HAP-1 (cell line): Measurements from ENCODE around the gene PI4K2B.
"Not testable (repeated sequence)": the region's sequence is repeated elsewhere in the genome, so short reads cannot be mapped to it uniquely, and the experiment has no call there.

Source experiments
- DNase-seq, 2 experiments: peaks; one replicate each; pipeline ENCODE4 v3.0.0-alpha.2; 2016 to 2020; ENCODE audit warnings: low spot score in 2 of 2
- H3K27me3 ChIP-seq: fragments of 250-450 bp; sonication (Bioruptor Pico); 2 replicates; pipeline ENCODE4 v1.5.1; 2020; ENCODE audit warnings: low read depth, mild to moderate bottlenecking, moderate library complexity
- H3K36me3 ChIP-seq: fragments of 250-450 bp; sonication (Bioruptor Pico); replicated peaks from 2 replicates; pipeline ENCODE4 v1.5.1; 2020; ENCODE audit warnings: mild to moderate bottlenecking
- H3K4me1 ChIP-seq: fragments of 250-450 bp; sonication (Bioruptor Pico); 2 replicates; pipeline ENCODE4 v1.5.1; 2020; ENCODE audit warnings: mild to moderate bottlenecking
- H3K4me3 ChIP-seq: fragments of 250-450 bp; sonication (Bioruptor Pico); 2 replicates; pipeline ENCODE4 v1.5.1; 2020; ENCODE audit warnings: mild to moderate bottlenecking, moderate library complexity
- H3K9me3 ChIP-seq: fragments of 250-450 bp; sonication (Bioruptor Pico); 2 replicates; pipeline ENCODE4 v1.5.1; 2020; ENCODE audit warnings: mild to moderate bottlenecking, moderate library complexity
- in situ Hi-C: fragments of 300-500 bp; cut with MboI; formaldehyde crosslinking; loops from 3 replicates; pipeline ENCODE4 v1.14.3; 2020; ENCODE audit warnings: low sequenced_read_pairs, inconsistent platforms, mixed read lengths

PI4K2B gene

DNA sequence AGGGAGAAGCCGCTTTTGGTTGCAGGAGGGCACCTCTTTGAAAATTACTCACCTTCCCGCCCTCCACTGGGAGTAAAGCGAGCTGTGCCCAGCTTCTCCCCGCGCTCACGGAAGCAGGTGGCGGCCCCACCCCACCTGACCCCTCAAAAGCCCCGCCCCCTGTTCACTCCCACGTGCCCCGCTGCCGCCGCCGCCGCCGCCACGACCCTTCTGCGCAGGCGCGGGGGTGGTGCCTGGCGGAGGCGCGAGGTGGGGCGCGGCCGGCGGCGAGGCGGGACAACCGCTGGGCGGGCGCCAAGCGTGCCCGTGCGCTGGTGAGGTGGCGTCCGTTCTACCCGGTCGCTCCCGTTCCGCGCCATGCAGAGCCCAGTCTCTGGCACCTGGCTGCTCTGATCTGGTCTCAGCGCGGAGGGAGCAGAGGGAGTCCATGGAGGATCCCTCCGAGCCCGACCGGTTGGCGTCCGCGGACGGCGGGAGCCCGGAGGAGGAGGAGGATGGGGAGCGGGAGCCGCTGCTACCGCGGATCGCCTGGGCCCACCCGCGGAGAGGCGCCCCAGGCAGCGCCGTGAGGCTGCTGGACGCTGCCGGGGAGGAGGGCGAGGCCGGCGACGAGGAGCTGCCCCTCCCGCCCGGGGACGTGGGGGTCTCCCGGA is at the start of gene PI4K2B:
Gene PI4K2B, plus strand, starts transcription at position 297 of the 653 bp plus-strand sequence. Its CDS starts 131 bp downstream, at position 428.
- H3K4me3 ChIP-seq: peak within 1 kb of the TSS; percentile 79
- H3K4me1 ChIP-seq: peaks cover 14% of the 10 kb centered on the region
- no peaks in the 10 kb centered on the region for H3K27me3 ChIP-seq
- H3K36me3 ChIP-seq: peaks cover 5% of the 10 kb centered on the region
- in situ Hi-C loops: no loop called here
- peak; percentile 84 to 94 for DNase-seq
- H3K9me3 ChIP-seq: peaks cover 6% of the 10 kb centered on the region; the same call in 1 of the 2 replicates

DNA sequence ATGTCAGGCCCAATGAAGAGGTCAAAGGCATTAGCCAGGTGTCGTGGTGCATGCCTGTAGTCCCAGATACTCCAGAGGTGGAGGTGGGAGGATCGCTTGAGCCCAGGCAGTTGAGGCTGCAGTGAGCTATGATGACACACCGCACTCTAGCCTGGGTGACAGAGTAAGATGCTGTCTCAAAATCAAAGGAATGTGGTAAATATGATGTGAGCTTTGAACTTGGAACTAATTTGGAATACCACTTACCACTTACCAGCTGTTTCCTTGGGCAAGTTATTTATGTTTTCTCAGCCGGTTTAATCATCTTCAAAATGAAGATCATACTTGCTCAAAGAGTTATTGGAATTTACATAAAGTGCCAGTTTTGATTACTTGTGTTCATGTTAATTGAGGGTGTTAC is 49.8 kb upstream of the PI4K2B start:
- Histone ChIP-seq H3K36me3 (no peaks in the 10 kb centered on the region), H3K9me3 (no peaks in the 10 kb centered on the region), H3K27me3 (no peaks in the 10 kb centered on the region), H3K4me3 (no peak overlapping the region), H3K4me1 (no peaks in the 10 kb centered on the region)
- no peak for DNase-seq
- in situ Hi-C loops: loop anchor here (25.0 kb wide), 1 partner anchor 178 kb away; no protein-coding TSS in a partner anchor

DNA sequence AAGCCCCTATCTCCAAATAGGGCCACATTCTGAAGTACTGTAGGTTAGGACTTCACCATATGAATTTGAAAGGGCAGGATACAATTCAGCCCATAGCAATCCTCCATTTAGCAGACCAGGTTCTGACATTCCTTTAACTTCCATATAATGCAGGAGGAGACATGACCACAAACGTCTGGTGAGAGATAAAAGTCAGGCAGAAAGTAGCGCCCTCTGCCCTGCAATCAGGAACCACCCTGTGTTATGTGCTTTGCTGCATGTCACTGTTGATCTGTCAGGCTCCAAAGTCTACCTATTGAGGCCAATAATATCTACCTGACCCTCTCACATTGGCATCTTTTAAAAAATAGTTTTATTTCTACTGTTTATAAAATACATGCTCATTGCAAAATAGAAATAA is 43.4 kb upstream of the PI4K2B start:
- Histone ChIP-seq H3K36me3 (no peaks in the 10 kb centered on the region), H3K4me3 (no peak overlapping the region), H3K27me3 (no peaks in the 10 kb centered on the region), H3K4me1 (no peaks in the 10 kb centered on the region), H3K9me3 (no peaks in the 10 kb centered on the region)
- DNase-seq: no peak
- in situ Hi-C loops: loop anchor here (25.0 kb wide), 1 partner anchor 172 kb away; no protein-coding TSS in a partner anchor

- H3K4me3 ChIP-seq: no peak overlapping the region
- in situ Hi-C loops: loop anchor here (25.0 kb wide), 1 partner anchor 164 kb away; no protein-coding TSS in a partner anchor
Observed at GRCh38 chr4:25198713-25199112, 35.1 kb upstream of the PI4K2B start.

DNA sequence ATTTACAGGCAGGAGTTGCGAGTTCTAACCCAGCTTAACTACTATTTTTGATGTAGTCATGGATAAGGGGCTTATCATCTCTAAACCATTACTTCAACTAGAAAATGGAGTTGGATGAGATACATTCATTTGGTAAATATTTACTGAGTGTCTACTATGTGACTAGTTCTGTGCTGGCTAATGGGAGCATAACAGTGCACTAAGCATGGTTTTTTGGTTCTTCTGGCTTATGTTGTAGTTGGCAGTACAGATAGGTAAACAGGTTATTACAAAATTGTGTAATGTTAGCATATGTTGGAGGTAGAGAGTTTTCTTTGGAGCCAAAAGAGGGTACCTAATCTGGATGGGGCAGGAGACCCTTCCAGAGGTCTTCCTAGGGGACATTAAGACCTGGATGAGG is 25.8 kb upstream of the PI4K2B start:
- H3K4me1 ChIP-seq: no peaks in the 10 kb centered on the region
- in situ Hi-C loops: no loop called here
- DNase-seq: no peak
- no peak overlapping the region for H3K4me3 ChIP-seq
- H3K9me3 ChIP-seq: no peaks in the 10 kb centered on the region
- no peaks in the 10 kb centered on the region for H3K27me3 ChIP-seq
- H3K36me3 ChIP-seq: no peaks in the 10 kb centered on the region

More at GRCh38 chr4:25198713-25199112, 35.1 kb upstream of the PI4K2B start:
- Histone ChIP-seq H3K36me3 (no peaks in the 10 kb centered on the region), H3K9me3 (no peaks in the 10 kb centered on the region), H3K4me1 (no peaks in the 10 kb centered on the region), H3K27me3 (no peaks in the 10 kb centered on the region)
- DNase-seq: no peak

GRCh38 chr4:25209702-25210101 is 24.1 kb upstream of the PI4K2B start:
- in situ Hi-C loops: no loop called here
- Histone ChIP-seq H3K4me3 (no peak overlapping the region), H3K4me1 (no peaks in the 10 kb centered on the region), H3K9me3 (no peaks in the 10 kb centered on the region), H3K27me3 (no peaks in the 10 kb centered on the region), H3K36me3 (no peaks in the 10 kb centered on the region)
- no peak for DNase-seq

GRCh38 chr4:25211721-25212120 is 22.1 kb upstream of the PI4K2B start:
- in situ Hi-C loops: no loop called here

DNA sequence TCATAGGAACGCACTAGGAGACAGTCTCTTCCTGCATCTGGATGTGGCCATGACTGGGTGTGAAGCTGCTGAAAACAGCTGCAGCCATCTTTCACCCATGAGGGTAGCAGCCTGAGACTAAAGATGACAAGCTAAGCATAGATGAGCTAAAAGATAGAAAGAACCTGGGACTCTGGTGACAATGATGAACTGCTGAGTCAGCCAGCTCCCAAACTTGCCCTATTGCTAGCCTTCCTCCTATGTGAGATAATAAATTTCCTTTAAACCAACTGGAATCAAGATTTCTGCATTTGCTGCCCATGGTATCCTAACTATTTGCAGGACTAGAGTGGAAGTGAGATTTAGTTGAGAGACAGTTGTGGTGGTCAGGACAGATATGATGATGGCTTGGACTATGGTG is 21.0 kb upstream of the PI4K2B start:
- H3K9me3 ChIP-seq: no peaks in the 10 kb centered on the region
- H3K36me3 ChIP-seq: no peaks in the 10 kb centered on the region
- in situ Hi-C loops: no loop called here
- DNase-seq: no peak
- H3K4me3 ChIP-seq: no peak overlapping the region
- no peaks in the 10 kb centered on the region for H3K27me3 ChIP-seq
- H3K4me1 ChIP-seq: no peaks in the 10 kb centered on the region

More at GRCh38 chr4:25211721-25212120, 22.1 kb upstream of the PI4K2B start:
- Histone ChIP-seq H3K9me3 (no peaks in the 10 kb centered on the region), H3K4me3 (no peak overlapping the region), H3K4me1 (no peaks in the 10 kb centered on the region), H3K36me3 (no peaks in the 10 kb centered on the region), H3K27me3 (no peaks in the 10 kb centered on the region)
- no peak for DNase-seq

DNA sequence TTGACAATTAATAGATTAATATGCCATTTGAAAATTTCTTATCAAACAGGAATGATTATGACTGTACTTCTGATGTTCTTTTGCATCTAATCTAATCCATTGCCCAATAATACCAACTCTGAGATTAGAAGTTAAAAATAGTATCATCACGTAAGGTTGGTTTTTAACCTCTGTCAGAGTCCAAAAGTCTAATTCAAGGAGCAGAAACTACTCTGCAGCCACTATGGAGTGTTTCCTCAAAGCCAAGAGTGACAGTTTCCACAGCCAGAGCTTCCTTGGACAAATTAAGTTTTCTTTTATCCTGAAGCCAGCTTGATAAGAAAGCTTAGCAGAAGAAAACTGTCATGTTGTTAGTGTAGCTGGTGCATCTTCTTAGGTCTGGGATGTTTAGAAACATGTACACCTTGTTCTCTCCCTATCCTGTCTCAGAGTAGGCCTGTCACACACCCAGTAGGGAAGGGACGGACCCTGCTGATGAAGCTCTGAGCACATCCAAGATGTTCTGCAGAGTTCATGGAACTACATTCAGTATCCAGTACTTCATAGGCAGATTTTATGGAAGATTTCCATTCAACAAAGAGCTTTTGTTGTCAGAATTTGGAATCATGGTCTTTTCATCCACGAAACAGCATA is 20.4 kb upstream of the PI4K2B start:
- H3K27me3 ChIP-seq: no peaks in the 10 kb centered on the region
- in situ Hi-C loops: no loop called here

DNA sequence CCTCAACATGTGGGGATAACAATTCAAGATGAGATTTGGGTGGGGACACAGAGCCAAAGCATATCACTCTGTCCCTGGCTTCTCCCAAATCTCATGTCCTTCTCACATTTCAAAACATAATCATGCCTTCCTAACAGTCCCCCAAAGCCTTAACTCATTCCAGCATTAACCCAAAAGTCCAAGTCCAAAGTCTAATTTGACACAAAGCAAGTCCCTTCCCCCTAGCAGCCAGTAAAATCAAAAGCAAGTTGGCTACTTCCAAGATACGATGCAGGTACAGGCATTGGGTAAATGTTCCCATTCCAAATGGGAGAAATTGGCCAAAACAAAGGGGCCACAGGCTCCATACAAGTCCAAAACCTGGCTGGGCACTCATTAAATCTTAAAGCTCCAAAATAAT is 19.1 kb upstream of the PI4K2B start:
- H3K27me3 ChIP-seq, in situ Hi-C loops, H3K4me3 ChIP-seq, H3K9me3 ChIP-seq, H3K36me3 ChIP-seq, DNase-seq, H3K4me1 ChIP-seq: not testable (repeated sequence)

More for the DNA sequence above, 20.4 kb upstream of the PI4K2B start:
- Histone ChIP-seq H3K4me3 (no peak overlapping the region), H3K9me3 (no peaks in the 10 kb centered on the region), H3K4me1 (no peaks in the 10 kb centered on the region), H3K36me3 (no peaks in the 10 kb centered on the region)
- DNase-seq: no peak

GRCh38 chr4:25215511-25215910 is 18.3 kb upstream of the PI4K2B start:
- Histone ChIP-seq H3K27me3 (no peaks in the 10 kb centered on the region), H3K4me1 (no peaks in the 10 kb centered on the region), H3K4me3 (no peak overlapping the region), H3K36me3 (no peaks in the 10 kb centered on the region), H3K9me3 (no peaks in the 10 kb centered on the region)
- DNase-seq: peak in 1 of 2 experiments; percentile 24
- in situ Hi-C loops: no loop called here

DNA sequence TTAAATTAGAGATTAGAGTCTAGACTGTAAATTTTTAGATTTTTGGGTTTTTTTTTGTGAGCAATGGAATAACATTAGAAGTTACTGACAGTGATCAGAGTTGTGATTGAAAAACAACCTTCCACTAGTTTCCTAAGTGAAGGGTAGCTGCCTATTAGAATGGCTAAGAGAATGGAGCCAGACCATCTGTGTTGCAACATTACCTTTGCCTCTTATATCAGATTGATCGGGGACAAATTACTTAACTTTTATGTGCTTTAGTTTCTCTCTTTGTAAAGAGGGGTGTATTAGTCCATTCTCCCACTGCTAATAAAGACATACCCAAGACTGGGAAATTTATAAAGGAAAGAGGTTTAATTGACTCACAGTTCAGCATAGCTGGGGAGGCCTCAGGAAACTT is 12.5 kb upstream of the PI4K2B start:
- H3K4me3 ChIP-seq: no peak overlapping the region
- H3K27me3 ChIP-seq: no peaks in the 10 kb centered on the region
- H3K9me3 ChIP-seq: peaks cover 11% of the 10 kb centered on the region
- in situ Hi-C loops: no loop called here
- DNase-seq: no peak
- H3K4me1 ChIP-seq: no peaks in the 10 kb centered on the region
- no peaks in the 10 kb centered on the region for H3K36me3 ChIP-seq

GRCh38 chr4:25223802-25224375 is 9.9 kb upstream of the PI4K2B start:
- no peak overlapping the region for H3K4me3 ChIP-seq
- H3K36me3 ChIP-seq: no peaks in the 10 kb centered on the region
- H3K4me1 ChIP-seq: no peaks in the 10 kb centered on the region
- no peaks in the 10 kb centered on the region for H3K27me3 ChIP-seq
- in situ Hi-C loops: no loop called here
- peak in 1 of 2 experiments; percentile 50 for DNase-seq
- H3K9me3 ChIP-seq: peaks cover 11% of the 10 kb centered on the region

- in situ Hi-C loops: no loop called here
- DNase-seq: no peak
- Histone ChIP-seq H3K9me3 (peaks cover 6% of the 10 kb centered on the region; the same call in 1 of the 2 replicates), H3K4me3 (no peak overlapping the region), H3K36me3 (no peaks in the 10 kb centered on the region), H3K4me1 (peaks cover 3% of the 10 kb centered on the region; the same call in 1 of the 2 replicates), H3K27me3 (no peaks in the 10 kb centered on the region)
Observed at GRCh38 chr4:25229804-25230203, 4.0 kb upstream of the PI4K2B start.
